Measurements from ENCODE around the gene GIN1.
"Not testable (repeated sequence)": the region's sequence is repeated elsewhere in the genome, so short reads cannot be mapped to it uniquely, and the experiment has no call there.

GIN1 gene, protein sequence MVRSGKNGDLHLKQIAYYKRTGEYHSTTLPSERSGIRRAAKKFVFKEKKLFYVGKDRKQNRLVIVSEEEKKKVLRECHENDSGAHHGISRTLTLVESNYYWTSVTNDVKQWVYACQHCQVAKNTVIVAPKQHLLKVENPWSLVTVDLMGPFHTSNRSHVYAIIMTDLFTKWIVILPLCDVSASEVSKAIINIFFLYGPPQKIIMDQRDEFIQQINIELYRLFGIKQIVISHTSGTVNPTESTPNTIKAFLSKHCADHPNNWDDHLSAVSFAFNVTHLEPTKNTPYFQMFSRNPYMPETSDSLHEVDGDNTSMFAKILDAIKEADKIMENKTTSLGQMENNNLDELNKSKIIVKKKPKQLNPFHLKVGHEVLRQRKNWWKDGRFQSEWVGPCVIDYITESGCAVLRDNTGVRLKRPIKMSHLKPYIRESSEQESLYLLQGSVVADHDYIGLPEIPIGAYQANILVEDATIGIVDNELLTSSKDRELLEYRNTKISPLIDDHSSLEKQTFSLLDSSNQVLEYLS

GRCh38 chr5:103119765-103120606, at the start of gene GIN1, which contains the start of gene PPIP5K2:
TSS of gene GIN1 (minus strand) at chr5:103120138. CDS start at chr5:103108707, 11,431 bp downstream.
TSS of gene PPIP5K2 (plus strand) at chr5:103120301. CDS start at chr5:103129590, 9,289 bp downstream.
- peak; percentile 88 for DNase-seq

- no peak for DNase-seq
Observed at GRCh38 chr5:103166706-103167105, 46.8 kb upstream of the GIN1 start.

GRCh38 chr5:103151156-103151555, 31.2 kb upstream of the GIN1 start:
- no peak for DNase-seq

DNA sequence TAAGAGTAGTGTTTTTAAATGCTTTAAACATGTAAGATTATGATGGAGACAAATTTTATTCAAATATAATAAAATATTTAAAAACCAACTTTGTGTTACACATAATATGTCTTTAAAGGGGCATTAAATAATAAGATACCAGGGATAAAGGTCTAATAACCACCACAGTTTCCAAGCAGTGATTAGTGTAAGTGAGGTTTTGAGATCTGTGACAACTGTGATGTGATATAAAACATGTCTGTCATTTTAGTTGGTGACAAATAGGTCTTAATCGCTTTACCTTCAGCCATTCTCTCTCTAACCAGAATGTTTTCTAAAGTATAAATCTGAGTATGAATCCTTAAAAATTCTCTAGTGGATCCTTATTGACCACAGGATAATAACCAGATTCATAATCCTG, 28.3 kb upstream of the GIN1 start:
- DNase-seq: no peak

DNA sequence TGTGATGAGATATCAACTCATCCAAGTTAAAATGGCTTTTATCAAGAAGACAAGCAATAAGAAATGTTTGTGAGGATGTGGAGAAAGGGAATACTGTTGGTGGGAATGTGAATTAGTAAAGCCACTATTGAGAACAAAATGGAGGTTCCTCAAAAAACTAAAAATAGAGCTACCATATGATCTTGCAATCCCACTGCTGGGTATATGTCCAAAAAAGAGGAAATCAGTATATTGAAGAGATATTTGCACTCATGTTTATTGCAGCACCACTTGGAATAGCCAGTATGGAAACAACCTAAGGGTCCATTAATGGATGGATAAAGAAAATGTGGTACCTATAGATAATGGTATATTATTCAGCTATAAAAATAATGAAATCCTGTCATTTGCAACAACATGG, 25.3 kb upstream of the GIN1 start:
- no peak for DNase-seq

- not testable (repeated sequence) for DNase-seq
Observed at GRCh38 chr5:103142132-103142531, 22.2 kb upstream of the GIN1 start.

DNA sequence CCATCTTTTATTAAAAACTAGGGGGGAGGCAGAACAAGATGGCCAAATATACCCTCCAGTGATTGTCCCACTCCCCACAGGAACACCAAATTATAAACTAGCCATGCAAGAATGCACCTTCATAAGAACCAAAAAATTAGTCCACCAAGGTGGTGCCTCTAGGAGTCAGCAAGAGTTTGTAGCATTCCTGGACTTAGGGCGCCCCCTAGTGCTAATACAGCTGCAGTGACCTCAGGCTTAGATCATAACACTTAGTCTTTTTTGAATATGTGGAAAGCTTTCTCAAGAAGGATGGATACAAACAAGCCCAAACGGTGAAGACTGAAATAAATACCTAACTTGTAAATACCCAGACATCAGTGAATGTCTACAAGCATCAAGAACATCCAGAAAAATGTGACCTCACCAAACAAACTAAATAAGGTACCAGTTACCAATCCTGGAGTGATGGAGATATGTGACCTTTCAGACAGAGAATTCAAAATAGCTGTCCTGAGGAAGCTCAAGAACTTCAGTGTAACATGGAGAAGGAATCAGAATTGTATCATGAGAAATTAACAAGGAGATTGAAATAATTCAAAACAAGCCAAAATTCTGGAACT, 19.4 kb upstream of the GIN1 start:
- peak; percentile 31 for DNase-seq

GRCh38 chr5:103138202-103138690, 18.3 kb upstream of the GIN1 start:
- DNase-seq: no peak

DNA sequence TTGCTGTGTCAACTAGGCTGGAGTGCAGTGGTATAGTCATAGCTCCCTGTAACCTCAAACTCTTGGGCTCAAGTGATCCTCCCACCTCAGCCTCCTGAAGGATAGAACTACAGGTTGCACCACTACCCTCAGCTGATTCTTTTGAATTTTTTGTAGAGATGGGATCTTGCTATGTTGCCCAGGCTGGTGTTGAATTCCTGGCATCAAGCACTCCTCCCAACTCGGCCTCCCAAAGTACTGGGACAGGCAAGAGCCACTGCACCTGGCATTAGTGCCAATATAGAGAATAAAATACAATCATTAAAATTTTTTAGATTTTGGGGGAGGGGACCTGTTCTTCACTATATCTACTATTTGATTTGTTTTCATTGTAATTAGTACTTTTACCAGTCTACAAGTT, 15.5 kb upstream of the GIN1 start:
- DNase-seq: no peak

DNA sequence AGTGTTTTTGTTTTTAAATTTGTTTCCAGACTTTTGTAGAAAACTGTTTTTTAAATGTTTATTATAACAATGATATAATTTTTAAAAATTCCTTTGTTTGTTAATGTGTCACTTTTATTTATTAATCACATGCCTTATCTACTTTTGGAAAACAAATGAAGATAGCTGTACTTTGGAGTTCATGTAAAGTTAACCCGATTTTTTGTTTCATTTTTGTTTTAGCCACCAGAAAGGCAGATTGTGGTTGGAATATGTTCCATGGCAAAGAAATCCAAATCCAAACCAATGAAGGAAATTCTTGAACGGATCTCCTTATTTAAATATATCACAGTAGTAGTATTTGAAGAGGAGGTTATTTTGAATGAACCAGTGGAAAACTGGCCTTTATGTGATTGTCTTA, 13.3 kb upstream of the GIN1 start:
- no peak for DNase-seq

- no peak for DNase-seq
Observed at GRCh38 chr5:103132684-103133083, 12.7 kb upstream of the GIN1 start.

DNA sequence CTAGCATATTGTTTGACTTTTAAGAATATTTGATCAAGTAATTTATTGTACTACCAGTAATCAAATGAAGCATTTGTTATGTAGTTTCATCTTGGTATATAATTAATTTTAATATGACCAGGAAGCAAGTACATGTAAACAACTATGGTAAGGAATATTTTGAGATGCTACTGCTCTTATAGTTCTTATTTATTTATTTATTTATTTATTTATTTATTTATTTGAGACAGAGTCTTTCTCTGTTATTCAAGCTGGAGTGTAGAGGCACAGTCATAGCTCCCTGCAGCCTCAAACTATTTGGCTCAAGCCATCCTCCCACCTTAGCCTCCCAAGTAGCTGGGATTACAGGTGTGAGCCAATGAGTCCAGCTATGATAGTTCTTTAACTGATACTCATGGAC, 8.3 kb upstream of the GIN1 start:
- DNase-seq: no peak

DNA sequence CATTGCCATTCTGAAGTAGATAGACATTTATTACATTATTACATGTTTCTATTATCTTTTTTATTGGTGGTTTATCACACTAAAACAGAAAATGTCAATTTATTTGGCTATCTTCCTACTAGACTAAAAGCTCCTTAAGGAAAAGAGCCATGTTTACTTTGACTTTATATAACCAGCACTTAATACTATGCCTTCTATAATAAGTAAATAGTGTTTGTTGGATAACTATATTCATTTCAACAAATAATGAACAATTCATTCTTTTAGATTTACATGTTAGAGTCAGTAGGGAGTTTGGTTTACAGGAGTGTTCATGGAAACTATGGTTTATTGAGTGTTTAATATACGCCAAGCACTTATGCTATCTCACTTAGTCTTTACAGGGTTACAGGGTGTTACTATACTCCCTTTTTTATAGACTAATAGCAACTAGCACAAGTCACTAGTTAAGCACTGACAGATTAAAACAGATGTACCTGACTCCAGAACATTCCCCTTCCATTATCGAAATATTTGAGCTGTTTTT, 7.4 kb upstream of the GIN1 start:
- DNase-seq: no peak

DNA sequence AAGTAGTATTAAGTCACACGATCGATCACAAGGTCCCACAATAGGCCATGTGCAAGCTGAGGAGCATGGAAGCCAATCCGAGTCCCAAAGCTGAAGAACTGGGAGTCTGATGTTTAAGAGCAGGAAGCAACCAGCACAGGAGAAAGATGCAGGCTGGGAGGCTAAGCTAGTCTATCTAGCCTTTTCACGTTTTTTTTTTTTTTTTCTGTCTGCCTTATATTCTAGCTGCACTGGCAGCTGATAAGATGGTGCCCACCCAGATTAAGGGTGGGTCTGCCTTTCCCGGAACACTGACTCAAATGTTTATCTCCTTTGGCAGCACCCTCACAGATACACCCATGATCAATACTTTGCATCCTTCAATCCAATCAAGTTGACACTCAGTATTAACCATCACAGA, 6.6 kb upstream of the GIN1 start:
- no peak for DNase-seq

GRCh38 chr5:103122242-103122641, 2.3 kb upstream of the GIN1 start:
- no peak for DNase-seq

GRCh38 chr5:103120607-103121200, 766 bp upstream of the GIN1 start:
- DNase-seq: no peak

GRCh38 chr5:103119070-103119764, 721 bp downstream of the GIN1 start:
- DNase-seq: no peak

GRCh38 chr5:103117471-103117991, 2.4 kb downstream of the GIN1 start:
- no peak for DNase-seq

DNA sequence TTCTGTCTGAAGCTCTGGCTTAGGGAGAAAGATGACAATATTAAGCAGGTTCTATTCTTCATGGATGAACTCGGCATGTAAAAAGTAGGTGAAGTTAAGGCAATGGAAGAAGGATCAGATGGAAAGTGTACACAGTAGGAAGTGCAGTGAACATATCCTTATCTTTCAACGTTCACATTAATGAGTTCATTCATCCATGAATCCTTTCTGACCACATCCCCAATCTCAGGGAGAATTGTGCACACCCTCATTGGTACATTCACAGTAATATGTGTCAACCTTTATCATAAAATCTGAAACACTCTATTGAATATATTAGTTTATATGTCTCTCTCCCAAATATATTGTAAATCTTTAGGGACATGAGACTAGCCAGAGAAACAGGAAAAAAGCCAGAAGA, 5.5 kb downstream of the GIN1 start:
- DNase-seq: no peak

DNA sequence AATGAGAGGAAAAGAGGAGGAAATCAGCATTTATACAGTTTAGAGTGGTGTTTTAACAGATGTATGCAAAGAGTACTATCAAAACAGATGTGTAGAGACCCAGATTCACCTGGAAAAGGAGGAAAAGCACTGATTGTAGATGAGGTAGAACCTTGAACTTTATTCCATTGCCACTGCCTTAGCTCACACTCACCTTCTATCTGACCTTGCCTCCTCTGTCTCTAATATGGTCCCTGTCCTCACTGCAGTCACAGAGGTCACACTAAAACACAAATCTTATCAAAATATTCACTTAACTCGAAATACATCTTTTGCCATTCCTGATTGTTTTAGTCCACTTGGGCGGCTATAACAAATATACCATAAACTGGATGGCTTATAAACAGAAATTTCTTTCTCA, 7.0 kb downstream of the GIN1 start:
- no peak for DNase-seq

DNA sequence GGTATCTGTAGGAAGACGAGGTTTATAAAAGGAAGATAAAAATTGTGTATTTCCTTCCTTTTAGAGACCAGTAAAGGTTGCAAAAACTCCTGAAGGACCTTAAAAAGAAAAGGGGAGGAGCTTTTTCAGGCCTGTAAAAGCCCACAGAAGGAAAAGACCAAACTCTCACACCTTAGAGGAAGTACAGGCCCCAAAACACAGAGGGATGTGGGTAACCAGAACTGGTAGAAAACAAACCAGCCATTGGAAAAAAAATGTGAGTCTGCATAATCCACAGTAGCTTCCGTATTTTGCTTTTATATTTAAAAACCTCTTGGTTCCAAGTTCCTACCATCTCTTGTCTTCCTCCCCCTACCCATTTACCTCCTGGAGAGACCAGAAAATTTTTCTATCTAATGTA, 8.5 kb downstream of the GIN1 start:
- no peak for DNase-seq

GRCh38 chr5:103110403-103110802, 9.5 kb downstream of the GIN1 start:
- no peak for DNase-seq

All from NCI-H2171 (cell line).